CD8-positive, alpha-beta memory T cell (primary cell): ENCODE results near the gene NDUFA6. TPM values are rescaled to one million over a fixed set of nuclear protein-coding genes. Genes with fewer than 3 reads are reported as not detected.

ENCODE experiments used
- polyA plus RNA-seq: library from polyadenylated mRNA; unstranded; fragments of 300-500 nt; fragmentation: Illumina TruSeq; gene quantifications from one replicate; pipeline ENCODE4 v1.2.3, GENCODE V29; 2021
- total RNA-seq, 2 experiments: library from RNA; stranded (reverse); gene quantifications; one replicate each; pipeline ENCODE4 v1.2.3, GENCODE V29; 2021

Gene NDUFA6
- total and polyA plus RNA-seq, 3 experiments from 2014 or later, result 106 to 140 (median 126) TPM

Other genes with a start within 250 kb of the NDUFA6 start
- gene SHISA8, start 175.7 kb downstream of the NDUFA6 start, total RNA-seq, result 1 to 10 TPM; 1.3 to 1.4 TPM
- gene SHISA8, start 175.7 kb downstream of the NDUFA6 start, polyA plus RNA-seq, result not detected
- 1 to 10 TPM; 5.4 to 5.9 TPM for gene TNFRSF13C, start 164.0 kb downstream of the NDUFA6 start, total RNA-seq
- 2.0 TPM for gene TNFRSF13C, start 164.0 kb downstream of the NDUFA6 start, polyA plus RNA-seq
- gene CENPM, start 143.6 kb downstream of the NDUFA6 start, total RNA-seq, result 10 to 100 TPM; 73.2 to 77.5 TPM
- gene CENPM, start 143.6 kb downstream of the NDUFA6 start, polyA plus RNA-seq, result 19.2 TPM
- under 1 TPM; 0.33 to 0.51 TPM for gene SEPTIN3, start 121.3 kb downstream of the NDUFA6 start, total RNA-seq
- gene SEPTIN3, start 121.3 kb downstream of the NDUFA6 start, polyA plus RNA-seq, result not detected
- under 1 TPM; 0.66 to 0.82 TPM for gene WBP2NL, start 92.0 kb downstream of the NDUFA6 start, total RNA-seq
- gene WBP2NL, start 92.0 kb downstream of the NDUFA6 start, polyA plus RNA-seq, result 0.70 TPM
- 10 to 100 TPM; 20.3 to 21.2 TPM for gene NAGA, start 20.0 kb downstream of the NDUFA6 start, total RNA-seq
- gene NAGA, start 20.0 kb downstream of the NDUFA6 start, polyA plus RNA-seq, result 19.0 TPM
- gene PHETA2, start 16.5 kb downstream of the NDUFA6 start, total RNA-seq, result 1 to 10 TPM; 3.1 TPM
- gene PHETA2, start 16.5 kb downstream of the NDUFA6 start, polyA plus RNA-seq, result 0.67 TPM
- gene SMDT1, start 11.1 kb downstream of the NDUFA6 start, total RNA-seq, result 10 to 100 TPM; 67.9 to 74.5 TPM
- 160 TPM for gene SMDT1, start 11.1 kb downstream of the NDUFA6 start, polyA plus RNA-seq
- gene CYP2D6, start 40.0 kb upstream of the NDUFA6 start, total RNA-seq, result 1 to 10 TPM; 1.8 to 2.2 TPM
- gene CYP2D6, start 40.0 kb upstream of the NDUFA6 start, polyA plus RNA-seq, result 0.26 TPM
- gene TCF20, start 179.9 kb upstream of the NDUFA6 start, total RNA-seq, result 10 to 100 TPM; 64.0 to 68.2 TPM
- 3.3 TPM for gene TCF20, start 179.9 kb upstream of the NDUFA6 start, polyA plus RNA-seq